Stimulated activated CD4-positive, alpha-beta T cell treated with anti-CD3 and anti-CD28 coated beads, Interleukin-4, amount 100 ng/mL, for 4 hours (primary cell): Measurements from ENCODE around the gene PLAC8L1.
"Not testable (repeated sequence)": the region's sequence is repeated elsewhere in the genome, so short reads cannot be mapped to it uniquely, and the experiment has no call there.

Source experiments
- DNase-seq, 2 experiments: peaks; one replicate each; pipeline ENCODE4 v3.0.0-alpha.2; 2020

PLAC8L1 gene

GRCh38 chr5:146105477-146105876 lies at the start of gene PLAC8L1:
PLAC8L1 (minus strand) TSS chr5:146105577; CDS start chr5:146104311, 1,266 bp downstream.
- DNase-seq, result no peak

GRCh38 chr5:146151970-146152369 lies 46.6 kb upstream of the PLAC8L1 start:
- no peak for DNase-seq

GRCh38 chr5:146137967-146138403 lies 32.6 kb upstream of the PLAC8L1 start:
- no peak for DNase-seq

GRCh38 chr5:146130440-146131045 lies 25.2 kb upstream of the PLAC8L1 start:
- no peak for DNase-seq

GRCh38 chr5:146126068-146126467 lies 20.7 kb upstream of the PLAC8L1 start:
- DNase-seq, result no peak

GRCh38 chr5:146124580-146124979 lies 19.2 kb upstream of the PLAC8L1 start:
- DNase-seq, result no peak

- DNase-seq, result not testable (repeated sequence)
Measured at GRCh38 chr5:146121451-146121850, 16.1 kb upstream of the PLAC8L1 start.

- no peak for DNase-seq
Measured at GRCh38 chr5:146118322-146118721, 12.9 kb upstream of the PLAC8L1 start.

GRCh38 chr5:146117216-146117615 lies 11.8 kb upstream of the PLAC8L1 start:
- not testable (repeated sequence) for DNase-seq

GRCh38 chr5:146116361-146116760 lies 11.0 kb upstream of the PLAC8L1 start:
- DNase-seq, result no peak

- no peak for DNase-seq
Measured at GRCh38 chr5:146112476-146112875, 7.1 kb upstream of the PLAC8L1 start.

GRCh38 chr5:146111409-146111808 lies 6.0 kb upstream of the PLAC8L1 start:
- no peak for DNase-seq

GRCh38 chr5:146109379-146109778 lies 4.0 kb upstream of the PLAC8L1 start:
- DNase-seq, result no peak

GRCh38 chr5:146108870-146109269 lies 3.5 kb upstream of the PLAC8L1 start:
- not testable (repeated sequence) for DNase-seq

- no peak for DNase-seq
Measured at GRCh38 chr5:146107901-146108300, 2.5 kb upstream of the PLAC8L1 start.

GRCh38 chr5:146103594-146103993 lies 1.8 kb downstream of the PLAC8L1 start:
- no peak for DNase-seq

GRCh38 chr5:146101646-146102045 lies 3.7 kb downstream of the PLAC8L1 start:
- DNase-seq, result no peak

GRCh38 chr5:146098047-146098446 lies 7.3 kb downstream of the PLAC8L1 start:
- DNase-seq, result no peak

- DNase-seq, result no peak
Measured at GRCh38 chr5:146091881-146092280, 13.5 kb downstream of the PLAC8L1 start.

- no peak for DNase-seq
Measured at GRCh38 chr5:146089287-146089686, 16.1 kb downstream of the PLAC8L1 start.

- DNase-seq, result no peak
Measured at GRCh38 chr5:146088098-146088497, 17.3 kb downstream of the PLAC8L1 start.

GRCh38 chr5:146084376-146084775 lies 21.0 kb downstream of the PLAC8L1 start:
- DNase-seq, result no peak

- DNase-seq, result no peak
Measured at GRCh38 chr5:146082798-146083197, 22.6 kb downstream of the PLAC8L1 start.

- DNase-seq, result no peak
Measured at GRCh38 chr5:146081556-146081955, 23.8 kb downstream of the PLAC8L1 start.

- no peak for DNase-seq
Measured at GRCh38 chr5:146079695-146080373, 25.5 kb downstream of the PLAC8L1 start.
